GM21786 (cell line): ENCODE results near the gene GCLM.
A peak's percentile ranks its signal among the peaks of the same experiment; 100 is the strongest.
"Not testable (repeated sequence)": the region's sequence is repeated elsewhere in the genome, so short reads cannot be mapped to it uniquely, and the experiment has no call there.

Source experiments
- ATAC-seq: cut with Tn5 transposase; IDR thresholded peaks from one replicate; pipeline ENCODE4 v1.9.1; 2021; ENCODE audit not compliant: unreplicated experiment

The GCLM gene, protein sequence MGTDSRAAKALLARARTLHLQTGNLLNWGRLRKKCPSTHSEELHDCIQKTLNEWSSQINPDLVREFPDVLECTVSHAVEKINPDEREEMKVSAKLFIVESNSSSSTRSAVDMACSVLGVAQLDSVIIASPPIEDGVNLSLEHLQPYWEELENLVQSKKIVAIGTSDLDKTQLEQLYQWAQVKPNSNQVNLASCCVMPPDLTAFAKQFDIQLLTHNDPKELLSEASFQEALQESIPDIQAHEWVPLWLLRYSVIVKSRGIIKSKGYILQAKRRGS

DNA sequence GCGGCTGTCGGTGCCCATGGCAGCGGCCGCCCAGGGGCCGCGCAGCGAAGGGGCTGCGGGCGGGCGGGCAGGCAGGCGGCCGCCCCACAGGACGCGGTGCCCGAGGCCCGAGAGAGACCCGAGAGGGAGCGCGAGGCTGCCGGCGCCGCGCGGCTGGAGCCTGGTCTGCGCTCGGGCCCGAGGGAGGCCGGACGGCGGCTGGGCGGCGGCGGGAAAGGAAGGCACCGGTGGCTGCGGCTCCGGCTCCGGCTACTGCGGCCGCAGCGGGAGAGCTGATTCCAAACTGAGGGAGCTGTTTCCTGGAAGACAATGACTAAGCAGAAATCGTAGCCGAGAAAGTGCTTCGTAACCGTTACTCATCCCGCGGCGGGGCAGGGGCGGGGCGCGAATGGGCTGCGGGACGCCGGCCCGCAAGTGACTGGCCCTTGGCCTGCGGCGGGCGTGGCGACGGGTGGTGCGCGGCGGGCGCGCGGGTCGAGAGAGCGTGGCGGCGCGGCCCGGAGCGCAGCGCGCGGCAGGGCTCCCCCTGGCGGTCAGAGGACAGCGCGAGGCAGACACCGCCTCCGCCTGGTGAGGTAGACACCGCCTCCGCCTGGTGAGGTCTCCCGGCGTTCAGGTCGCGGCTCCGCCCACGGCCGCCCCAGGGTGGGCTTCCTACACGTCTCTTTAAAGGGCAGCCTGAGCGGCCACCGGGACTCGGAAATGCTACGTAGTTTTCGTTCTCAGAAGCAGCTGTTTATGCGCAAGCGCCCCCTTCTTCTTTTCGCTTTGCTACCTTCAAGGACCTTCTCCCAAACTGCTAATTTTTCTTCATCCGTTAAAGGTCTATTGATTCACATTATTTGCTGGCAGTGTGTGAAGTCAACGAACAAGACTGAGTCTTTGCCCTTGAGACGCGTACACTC is at the start of gene GCLM:
Gene GCLM, minus strand, starts transcription at position 285 of the 905 bp plus-strand sequence. Its CDS starts 267 bp downstream, at position 18.
- ATAC-seq, result peak; percentile 88

DNA sequence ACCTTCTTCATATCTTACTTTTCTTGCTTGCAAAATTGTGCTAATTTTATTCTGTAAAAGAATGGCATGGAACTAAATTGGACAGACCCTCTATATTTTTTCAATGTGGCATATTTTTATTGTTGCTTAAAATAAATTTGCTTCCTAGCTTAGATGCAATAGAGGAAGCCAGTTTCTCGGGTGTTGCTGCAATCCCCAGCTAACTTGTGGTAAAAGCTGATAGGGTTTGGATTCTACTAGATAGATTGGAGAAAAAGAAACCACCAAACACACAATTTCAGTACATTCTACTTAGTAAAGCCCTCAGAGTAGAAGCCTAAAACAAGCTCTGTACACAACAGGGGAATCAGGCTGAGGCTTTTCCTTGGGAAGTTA is 49.5 kb upstream of the GCLM start:
- ATAC-seq, result no peak

DNA sequence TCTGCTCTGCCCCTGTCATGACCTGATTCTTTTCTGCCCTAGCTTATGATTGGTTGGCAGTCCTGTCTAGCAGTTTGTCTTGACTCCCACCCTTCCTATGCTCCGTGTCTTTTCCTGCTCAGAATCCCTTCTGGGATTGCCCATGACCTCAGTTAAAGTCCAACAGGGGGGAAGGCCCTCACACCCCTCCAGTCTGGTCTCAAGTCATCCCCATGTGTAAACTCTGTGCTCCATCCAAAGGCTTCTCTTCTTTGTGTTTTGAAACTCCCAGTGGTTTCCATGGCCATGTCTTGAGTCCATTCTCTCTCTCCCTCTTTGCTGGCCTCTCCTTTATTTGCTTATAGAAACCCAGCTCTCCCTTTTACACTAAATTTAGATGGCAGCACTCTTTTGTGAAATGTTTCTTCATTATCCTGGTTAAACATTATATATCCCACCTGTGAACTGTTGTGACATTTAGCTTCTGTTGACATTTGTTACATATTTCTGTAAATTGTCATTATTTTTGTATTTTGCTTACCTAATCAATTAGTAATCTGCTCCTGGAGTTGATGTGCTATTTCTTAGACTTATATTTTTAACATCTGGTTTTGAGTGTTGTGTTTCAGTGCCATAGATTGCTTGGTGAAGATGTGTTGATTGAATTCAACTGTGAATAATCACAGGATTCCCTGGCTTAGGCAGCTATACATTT is 48.9 kb upstream of the GCLM start:
- no peak for ATAC-seq

DNA sequence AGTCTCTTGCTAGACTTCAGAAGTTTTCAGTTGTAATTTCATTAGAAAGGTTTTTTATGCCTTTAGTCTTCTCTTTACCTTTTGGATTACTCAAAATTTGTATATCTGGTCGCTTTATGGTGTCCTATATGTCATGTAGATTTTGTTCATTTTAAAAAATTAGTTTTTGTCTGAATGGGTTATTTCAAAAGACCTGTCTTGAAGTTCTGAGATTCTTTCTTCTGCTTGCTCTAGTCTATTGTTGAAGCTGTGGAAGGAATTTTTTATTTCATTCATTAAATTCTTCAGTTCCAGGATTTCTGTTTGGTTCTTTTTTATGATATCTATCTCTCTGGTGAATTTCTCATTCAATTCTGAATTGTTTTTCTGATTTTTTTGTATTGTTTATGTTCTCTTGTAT is 46.5 kb upstream of the GCLM start:
- no peak for ATAC-seq

DNA sequence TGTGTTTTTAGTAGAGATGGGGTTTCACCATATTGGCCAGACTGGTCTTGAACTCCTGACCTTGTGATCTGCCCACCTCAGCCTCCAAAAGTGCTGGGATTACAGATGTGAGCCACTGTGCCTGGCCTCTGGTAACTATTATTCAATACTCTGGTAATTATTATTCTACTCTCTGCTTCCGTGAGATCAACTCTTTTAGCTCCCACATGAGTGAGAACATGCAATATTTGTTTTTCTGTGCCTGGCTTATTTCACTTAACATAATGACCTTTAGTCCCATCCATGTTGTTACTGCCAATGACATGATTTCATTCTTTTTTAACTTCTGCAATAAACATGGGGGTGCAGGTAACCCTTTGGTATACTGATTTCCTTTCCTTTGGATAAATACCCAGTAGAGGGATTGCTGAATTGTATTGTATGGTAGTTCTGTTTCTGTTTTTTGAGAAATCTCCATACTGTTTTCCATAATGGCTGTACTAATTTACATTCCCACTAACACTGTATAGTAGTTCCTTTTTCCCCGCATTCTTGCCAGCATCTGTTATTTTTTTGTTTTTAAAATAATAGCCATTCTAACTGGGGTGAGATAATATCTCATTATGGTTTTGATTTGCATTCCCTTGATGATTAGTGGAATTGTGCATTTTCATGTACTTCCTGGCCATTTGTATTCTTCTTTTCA is 37.9 kb upstream of the GCLM start:
- not testable (repeated sequence) for ATAC-seq

DNA sequence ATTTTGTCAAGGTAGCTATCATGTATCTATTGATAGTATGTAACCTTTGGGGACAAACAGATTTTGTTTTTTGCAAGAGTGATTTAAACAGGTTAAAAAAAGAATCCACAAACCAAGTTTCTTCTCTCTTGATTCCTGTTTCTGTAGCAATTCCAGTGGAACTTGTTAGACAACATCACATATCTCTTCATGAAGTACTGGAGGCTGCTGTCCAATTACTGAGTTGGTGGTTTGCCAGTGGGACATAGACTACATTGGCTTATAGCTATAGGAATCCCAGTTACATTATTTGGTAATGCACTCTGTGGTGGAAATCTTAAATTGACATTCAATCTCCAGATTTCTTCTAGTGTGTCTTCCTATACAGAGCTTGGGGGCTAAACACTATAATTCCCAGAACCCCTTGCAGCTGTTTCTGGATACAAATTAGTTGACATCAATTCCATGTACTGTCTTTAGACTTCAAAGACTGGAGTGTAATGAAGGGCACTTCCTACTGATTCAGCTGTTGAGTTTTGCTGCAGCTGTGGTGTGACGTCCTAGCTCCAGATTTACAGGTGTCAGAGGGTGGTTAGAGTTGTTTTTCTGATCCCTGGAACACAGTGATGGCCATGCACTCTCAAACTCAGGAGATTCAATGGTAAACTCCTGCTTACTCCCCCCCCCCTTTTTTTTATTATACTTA is 29.4 kb upstream of the GCLM start:
- ATAC-seq, result no peak

DNA sequence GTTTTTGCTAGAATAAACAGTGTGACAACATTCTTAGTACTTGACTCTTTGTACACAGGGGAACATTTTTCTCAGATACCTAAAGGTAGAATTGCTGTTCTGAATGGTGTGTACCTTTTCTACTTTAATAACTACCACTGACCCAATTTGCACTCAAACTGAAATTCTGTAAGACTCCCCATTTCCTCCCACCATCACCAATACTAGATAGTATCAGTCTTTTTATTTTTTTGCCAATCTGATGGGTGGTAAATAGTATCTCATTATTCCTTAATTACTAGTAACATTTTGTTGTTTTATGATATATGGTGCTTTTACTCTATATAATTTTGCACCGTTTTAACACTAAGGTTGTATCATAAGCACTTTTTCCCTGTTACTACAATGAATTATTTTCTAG is 28.8 kb upstream of the GCLM start:
- ATAC-seq, result no peak

DNA sequence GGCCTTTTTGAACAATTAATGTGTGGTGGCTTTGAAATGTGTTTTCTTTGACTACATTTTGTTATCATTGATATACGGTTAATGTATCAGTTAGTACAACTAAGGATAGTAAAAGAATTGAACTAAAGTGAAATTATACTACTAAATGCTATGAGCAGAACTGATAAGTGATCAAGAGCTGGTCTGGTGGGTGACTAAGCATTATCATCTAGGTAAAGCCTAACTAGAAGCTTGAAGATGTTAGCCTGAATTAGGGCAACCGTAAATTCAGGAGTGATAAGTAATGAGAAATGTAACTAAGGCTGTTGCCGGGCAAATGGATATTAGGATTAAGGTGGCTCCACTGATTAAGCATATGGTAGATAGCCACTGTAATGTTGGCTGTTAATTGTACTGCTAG is 16.0 kb upstream of the GCLM start:
- ATAC-seq, result no peak

DNA sequence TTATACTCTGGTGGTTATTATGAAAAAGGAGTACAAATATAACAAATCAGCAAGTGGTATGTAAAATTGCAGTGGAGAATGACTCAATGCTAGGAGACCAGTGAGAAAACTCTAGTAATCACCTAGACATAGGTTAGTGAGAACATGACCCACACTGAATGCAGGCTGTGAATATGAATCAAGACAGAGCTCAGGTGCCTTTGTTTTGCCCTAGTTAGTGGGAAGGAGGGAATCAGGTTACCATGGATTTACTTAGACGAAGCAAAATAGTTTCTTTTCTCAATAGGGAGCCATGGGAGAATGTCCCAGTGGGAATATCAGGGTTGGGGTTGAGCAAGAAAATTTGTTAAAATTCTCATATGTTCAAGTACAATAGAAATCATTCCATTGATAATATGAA is 10.6 kb upstream of the GCLM start:
- ATAC-seq, result no peak

DNA sequence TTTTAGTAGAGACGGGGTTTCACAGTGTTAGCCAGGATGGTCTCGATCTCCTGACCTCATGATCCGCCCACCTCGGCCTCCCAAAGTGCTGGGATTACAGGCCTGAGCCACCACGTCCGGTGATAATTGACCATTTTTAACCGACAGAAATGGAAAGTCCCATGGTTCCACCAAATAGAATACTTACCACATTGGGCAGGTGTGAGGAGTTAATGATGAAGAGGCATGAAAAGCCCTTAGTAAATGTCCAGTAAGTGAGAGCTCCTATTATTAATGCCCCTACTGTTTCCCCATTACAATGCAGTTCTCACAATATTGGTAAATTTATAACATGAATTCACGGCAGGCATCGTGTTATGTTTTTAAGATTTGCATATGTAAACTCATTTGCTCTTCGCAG is 8.1 kb upstream of the GCLM start:
- no peak for ATAC-seq

DNA sequence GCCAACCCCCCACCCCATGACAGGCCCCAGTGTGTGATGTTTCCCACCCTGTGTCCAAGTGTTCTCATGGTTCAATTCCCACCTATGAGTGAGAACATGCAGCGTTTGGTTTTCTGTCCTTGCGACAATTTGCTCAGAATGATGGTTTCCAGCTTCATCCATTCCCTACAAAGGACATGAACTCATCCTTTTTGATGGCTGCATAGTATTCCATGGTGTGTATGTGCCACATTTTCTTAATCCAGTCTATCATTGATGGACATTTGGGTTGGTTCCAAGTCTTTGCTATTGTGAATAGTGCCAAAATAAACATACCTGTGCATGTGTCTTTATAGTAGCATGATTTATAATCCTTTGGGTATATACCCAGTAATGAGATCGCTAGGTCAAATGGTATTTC is 1.6 kb upstream of the GCLM start:
- not testable (repeated sequence) for ATAC-seq

DNA sequence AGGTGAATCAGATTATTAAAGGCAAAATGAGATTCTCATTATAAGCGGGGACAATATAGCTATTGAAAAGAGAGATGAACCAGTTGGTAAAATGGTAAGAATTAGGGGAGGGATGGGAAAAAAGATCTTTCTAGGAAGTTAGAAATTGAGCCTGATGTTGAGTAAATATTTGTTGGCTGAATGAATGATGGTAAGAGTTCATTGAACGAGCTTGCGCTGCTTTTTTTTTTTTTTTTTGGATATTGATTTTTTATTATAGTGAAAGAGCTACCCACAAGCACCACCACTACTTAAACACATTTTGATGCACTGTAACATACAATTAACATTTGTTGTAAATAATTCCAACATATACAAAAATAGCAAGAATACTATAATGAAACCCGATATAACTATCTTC is 1.1 kb upstream of the GCLM start:
- ATAC-seq, result no peak

DNA sequence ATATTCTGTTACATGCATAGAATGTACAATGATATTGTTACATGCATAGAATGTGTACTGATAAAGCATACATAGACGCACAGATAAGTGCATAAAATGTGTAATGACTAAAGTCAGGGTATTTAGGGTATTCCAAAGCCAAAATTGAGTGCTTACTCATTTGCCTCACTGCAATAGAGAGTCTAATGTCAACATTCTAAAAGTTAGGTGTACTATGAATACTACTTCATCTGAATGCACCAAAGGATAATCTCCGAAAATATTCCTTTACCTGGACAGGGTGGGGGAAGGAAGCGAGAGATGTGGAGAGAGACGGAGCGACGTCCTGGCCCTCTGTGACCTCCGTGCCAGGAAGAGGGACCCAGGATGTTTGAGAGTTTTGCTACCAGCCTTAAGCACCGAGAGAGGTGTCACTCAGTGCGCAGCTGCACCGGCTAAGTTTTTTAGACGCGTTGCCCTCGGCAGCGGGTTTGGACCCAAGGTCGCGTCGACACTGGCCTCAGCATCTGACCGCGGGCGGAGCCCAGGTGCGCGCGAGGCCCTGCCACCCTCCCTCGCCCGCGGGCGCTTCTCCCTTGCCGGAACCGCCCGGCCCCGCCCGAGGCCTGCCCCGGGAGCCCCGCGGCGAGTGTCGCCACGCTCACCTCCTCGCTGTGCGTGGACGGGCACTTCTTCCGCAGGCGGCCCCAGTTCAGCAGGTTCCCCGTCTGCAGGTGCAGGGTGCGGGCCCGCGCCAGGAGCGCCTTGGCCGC is 660 bp downstream of the GCLM start:
- peak; percentile 32 for ATAC-seq

DNA sequence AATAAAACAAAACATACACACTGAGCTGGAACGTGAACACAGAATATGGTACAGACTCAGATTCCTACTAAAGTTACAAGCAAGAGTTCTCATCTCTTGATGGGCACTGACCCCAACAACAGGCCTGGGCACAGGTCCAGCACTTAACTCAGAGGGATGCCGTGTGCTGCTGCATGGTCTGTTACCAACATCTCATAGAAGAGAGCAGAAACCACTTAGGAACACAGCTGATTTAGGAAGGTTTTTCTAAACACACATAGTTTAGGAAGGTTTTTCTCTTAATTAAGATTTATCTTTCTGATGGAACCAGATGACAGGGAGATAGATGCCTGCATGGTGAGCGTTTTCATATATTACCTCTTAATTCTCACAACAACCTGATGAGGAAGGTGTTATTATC is 1.5 kb downstream of the GCLM start:
- ATAC-seq, result no peak

DNA sequence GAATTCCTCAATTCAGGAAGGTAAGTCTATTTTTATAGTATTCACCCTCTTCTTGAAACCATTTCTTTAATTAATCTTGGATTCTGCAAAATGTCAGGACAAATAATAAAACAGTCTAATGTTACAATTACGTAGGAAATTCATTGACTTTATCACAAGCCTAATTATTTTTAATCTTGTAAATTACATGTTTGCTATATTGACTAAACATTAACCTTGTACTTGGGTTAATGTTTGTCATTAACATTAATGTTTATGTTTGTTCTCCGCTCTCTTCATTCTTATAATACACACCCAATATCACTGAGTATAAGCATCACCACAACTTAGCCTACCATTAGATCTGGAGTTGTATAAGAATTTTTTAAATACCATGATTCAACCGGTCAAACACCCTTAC is 2.8 kb downstream of the GCLM start:
- no peak for ATAC-seq

DNA sequence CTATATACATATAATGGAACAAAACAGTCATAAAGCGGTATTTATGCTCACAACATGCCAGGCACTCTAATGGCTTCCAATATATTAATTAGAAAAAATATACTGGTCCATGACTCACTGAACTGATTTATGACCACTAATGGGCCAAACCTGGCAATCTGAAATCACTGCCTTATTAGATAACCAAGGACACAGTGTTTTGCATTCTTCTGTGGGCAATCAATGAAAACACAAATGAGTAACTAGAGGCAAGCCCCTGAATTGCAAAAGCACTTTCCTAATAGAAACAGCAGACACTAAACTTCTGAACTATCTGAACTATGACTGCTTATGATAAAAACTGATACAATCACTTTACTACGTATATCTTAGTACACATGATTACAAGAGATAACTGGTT is 3.5 kb downstream of the GCLM start:
- no peak for ATAC-seq

DNA sequence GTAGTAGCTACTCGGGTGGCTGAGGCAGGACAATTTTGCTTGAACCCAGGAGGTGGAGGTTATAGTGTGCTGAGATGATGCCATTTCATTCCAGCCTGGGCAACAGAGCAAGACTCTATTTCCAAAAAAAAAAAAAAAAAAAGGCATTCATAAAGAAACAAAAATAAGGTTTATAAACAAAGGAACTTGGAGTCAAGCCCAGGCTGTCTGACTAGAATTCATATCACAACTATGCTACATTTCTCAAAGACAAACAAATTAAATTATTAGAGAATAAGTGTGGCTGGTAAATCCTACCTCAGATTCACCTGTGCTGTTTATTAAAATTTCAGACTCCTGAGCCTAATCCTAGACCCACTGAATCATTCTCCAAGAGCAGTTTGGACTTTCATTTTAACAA is 4.2 kb downstream of the GCLM start:
- no peak for ATAC-seq

DNA sequence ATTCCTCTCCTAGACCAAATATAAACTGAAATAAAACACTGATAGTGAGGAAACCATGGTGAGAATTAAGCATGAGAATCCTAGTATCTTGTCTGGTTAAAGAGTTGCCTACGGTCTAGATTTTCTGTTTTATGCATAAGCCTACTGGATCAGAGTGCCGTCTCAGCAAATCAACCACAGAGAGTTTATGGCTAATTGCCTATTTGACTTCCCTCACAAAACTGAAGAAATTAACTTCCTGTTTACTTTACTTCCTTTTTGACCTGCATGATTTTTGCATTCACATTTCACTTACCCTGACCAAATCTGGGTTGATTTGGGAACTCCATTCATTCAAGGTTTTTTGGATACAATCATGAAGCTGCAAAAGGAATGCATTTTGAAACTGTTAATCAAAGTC is 5.0 kb downstream of the GCLM start:
- no peak for ATAC-seq

DNA sequence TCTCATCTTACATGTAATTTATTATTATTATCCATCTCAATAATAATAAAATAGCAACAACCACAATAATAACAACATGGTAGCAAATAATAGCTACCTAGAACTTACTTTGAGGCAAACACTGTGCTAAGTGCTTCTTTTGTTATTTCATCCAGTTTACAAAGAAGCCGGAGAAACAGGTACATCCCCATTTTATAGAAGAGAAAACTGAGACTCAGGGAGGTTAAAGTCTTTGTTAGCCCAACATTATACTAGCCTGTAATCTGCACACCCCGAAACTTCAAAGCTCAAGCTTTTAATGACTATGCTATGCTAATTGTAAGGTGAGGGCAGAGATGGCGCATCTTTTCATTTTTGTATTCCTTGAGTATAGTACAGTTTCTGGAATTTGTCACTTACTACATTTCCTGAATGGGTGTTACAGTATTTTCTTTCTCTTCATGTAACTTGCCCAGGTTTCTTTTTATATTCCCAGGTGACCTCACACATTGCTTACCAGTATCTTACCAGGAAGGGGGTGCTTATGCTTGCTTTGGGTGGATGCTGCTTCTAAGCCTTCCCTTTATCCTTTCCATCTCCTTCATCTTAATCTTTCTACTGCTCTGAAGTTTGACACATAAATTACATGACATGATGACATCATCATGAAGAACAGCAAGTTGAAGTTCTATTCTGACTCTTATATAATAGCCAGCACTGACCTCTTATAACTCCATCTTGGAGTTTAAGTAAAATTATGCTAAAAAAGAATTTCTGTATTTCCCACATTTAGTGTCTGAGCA is 8.3 kb downstream of the GCLM start:
- ATAC-seq, result no peak
